ENCODE measurements around the gene AGAP1. TPM values are rescaled to one million over a fixed set of nuclear protein-coding genes. Genes with fewer than 3 reads are reported as not detected.
A peak's percentile ranks its signal among the peaks of the same experiment; 100 is the strongest.

Gene AGAP1
- polyA plus RNA-seq, 4 donors: 9.8 to 19.2 (median 15.5) TPM

DNA sequence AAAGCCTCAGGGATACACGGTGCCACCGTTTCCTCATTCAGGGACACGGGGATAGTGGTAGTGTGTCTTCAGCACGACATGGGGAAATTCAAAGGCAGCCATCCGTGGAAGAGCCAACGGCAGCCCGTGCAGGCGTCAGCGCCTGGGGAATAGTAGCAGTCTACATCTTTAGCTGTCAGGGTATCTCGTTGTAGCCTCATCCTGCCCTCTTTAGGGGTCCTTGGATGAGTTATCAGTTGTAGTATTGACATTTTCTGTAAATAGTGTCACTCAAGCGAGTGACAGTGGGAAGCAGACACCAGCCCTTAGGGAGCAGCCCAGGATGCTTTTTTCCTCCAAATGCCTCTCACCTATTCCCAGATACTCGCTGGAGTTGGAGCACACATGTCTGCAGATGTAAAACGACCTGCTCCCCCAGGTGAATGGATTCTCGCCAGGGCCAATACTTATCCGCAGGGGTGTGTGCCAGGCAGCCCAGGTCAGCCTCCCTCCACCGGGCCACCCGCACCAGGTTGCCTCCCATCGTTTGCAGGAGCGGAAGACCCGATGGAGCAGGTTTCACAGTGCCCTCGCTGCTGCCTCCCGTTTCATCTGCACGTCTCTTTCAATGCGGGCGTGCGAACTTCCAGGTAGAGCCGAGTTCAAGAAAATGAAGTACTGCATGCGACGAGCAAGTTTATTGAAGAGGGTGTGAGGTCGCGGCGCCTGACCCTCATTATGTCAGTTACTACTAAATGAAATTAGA, 41.0 kb downstream of the AGAP1 start:
- Histone ChIP-seq H3K27ac (ENCODE audit: low read depth in 1 of 3, low read length in 2 of 3) (peak overlapping the region in 1 of 3 donors; percentile 15), H3K36me3 (ENCODE audit: control insufficient read depth in 3 of 3, insufficient read depth in 2 of 3, low read depth in 1 of 3, low read length in 3 of 3) (peaks cover 0 to 7% (median 0%) of the 10 kb centered on the region in 3 donors), H3K4me3 (ENCODE audit: low read depth in 1 of 3, low read length in 3 of 3) (peak overlapping the region in 1 of 3 donors; percentile 34), H3K27me3 (ENCODE audit: control insufficient read depth in 3 of 3, insufficient read depth in 3 of 3, low read length in 3 of 3) (no peaks in the 10 kb centered on the region), H3K4me1 (ENCODE audit: control insufficient read depth in 3 of 3, insufficient read depth in 2 of 3, low read depth in 1 of 3, low read length in 2 of 3) (peaks cover 4 to 15% (median 15%) of the 10 kb centered on the region in 3 donors), H3K9me3 (ENCODE audit: control insufficient read depth in 2 of 2, insufficient read depth in 1 of 2, low read depth in 1 of 2, low read length in 1 of 2) (peaks cover 0 to 7% of the 10 kb centered on the region in 2 donors)
- peak in 1 of 2 donors; percentile 40 for DNase-seq
- no peak for FAIRE-seq
- 22 to 75% (median 40%) methylated on average over 32 of the region's 32 CpGs for WGBS, 3 donors

DNA sequence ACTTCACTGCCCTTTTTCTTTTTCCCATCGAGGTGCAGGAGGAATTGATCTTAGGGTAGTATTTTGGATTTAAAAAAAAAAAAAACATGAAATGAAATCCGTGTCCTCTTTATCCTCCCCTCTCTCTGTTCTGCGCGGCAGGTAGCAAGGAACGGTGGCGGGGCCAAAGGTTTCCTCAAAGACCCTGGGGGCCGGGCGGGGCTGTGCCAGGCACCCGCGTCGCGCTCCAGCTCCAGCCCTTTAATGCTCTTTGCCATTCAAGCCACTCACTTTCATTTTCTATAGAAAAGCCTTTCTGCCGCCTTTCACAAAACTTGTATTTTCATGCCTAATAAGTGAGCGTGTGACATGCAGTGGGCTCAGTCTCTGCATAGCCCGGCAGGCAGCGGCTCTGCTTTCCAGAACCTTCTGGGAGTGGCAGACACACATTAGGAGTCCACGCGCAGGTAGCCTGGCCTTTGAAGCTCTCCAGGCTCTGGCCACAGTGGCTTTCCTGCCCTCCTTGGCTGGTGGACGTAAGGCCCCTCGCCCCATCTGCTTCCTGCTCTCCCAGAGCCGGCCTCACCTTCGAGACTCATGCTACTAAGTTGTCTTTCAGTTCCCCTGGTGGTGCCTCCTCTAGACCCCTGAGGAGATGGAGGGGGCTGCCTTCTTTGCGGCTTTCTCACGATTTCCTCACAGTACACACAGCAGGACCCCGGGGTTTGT, 41.7 kb downstream of the AGAP1 start:
- peak overlapping the region in 1 of 3 donors; percentile 62 for H3K27ac ChIP-seq (ENCODE audit: low read depth in 1 of 3, low read length in 2 of 3)
- no peak for FAIRE-seq
- H3K27me3 ChIP-seq (ENCODE audit: control insufficient read depth in 3 of 3, insufficient read depth in 3 of 3, low read length in 3 of 3): no peaks in the 10 kb centered on the region
- H3K36me3 ChIP-seq (ENCODE audit: control insufficient read depth in 3 of 3, insufficient read depth in 2 of 3, low read depth in 1 of 3, low read length in 3 of 3): peaks cover 0 to 7% (median 0%) of the 10 kb centered on the region in 3 donors
- H3K9me3 ChIP-seq (ENCODE audit: control insufficient read depth in 2 of 2, insufficient read depth in 1 of 2, low read depth in 1 of 2, low read length in 1 of 2): peaks cover 0 to under 1% of the 10 kb centered on the region in 2 donors
- peaks cover 7 to 17% (median 17%) of the 10 kb centered on the region in 3 donors for H3K4me1 ChIP-seq (ENCODE audit: control insufficient read depth in 3 of 3, insufficient read depth in 2 of 3, low read depth in 1 of 3, low read length in 2 of 3)
- WGBS, 3 donors: 21 to 68% (median 41%) methylated on average over 22 to 25 of the region's 25 CpGs
- peak in 1 of 2 donors; percentile 43 for DNase-seq
- peak overlapping the region in 1 of 3 donors; percentile 34 for H3K4me3 ChIP-seq (ENCODE audit: low read depth in 1 of 3, low read length in 3 of 3)

DNA sequence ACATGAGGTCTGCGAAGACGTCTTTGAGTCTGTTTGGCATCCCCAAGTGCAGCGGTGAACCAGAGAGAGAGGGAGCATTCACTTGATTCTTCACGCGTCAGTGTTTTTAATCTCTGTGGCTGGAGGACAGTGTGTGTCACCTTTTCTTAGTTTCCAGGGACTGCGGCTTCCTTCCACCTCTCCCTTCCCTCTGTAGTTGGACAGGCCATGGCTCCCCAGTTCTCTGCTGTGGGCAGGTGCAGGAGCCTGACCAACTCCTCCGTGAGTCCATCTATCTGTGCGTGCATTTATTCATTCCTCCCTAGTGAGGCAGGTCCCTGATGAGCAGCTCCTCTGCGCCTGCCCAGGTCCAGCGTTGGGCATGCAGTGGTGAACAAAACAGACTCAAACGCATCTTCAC, 42.9 kb downstream of the AGAP1 start:
- Histone ChIP-seq H3K27me3 (ENCODE audit: control insufficient read depth in 3 of 3, insufficient read depth in 3 of 3, low read length in 3 of 3) (no peaks in the 10 kb centered on the region), H3K4me1 (ENCODE audit: control insufficient read depth in 3 of 3, insufficient read depth in 2 of 3, low read depth in 1 of 3, low read length in 2 of 3) (peaks cover 8 to 22% (median 18%) of the 10 kb centered on the region in 3 donors), H3K27ac (ENCODE audit: low read depth in 1 of 3, low read length in 2 of 3) (no peak overlapping the region), H3K9me3 (ENCODE audit: control insufficient read depth in 2 of 2, insufficient read depth in 1 of 2, low read depth in 1 of 2, low read length in 1 of 2) (no peaks in the 10 kb centered on the region), H3K4me3 (ENCODE audit: low read depth in 1 of 3, low read length in 3 of 3) (no peak overlapping the region), H3K36me3 (ENCODE audit: control insufficient read depth in 3 of 3, insufficient read depth in 2 of 3, low read depth in 1 of 3, low read length in 3 of 3) (peaks cover 0 to 7% (median 0%) of the 10 kb centered on the region in 3 donors)
- DNase-seq (no peak), FAIRE-seq (no peak)
- WGBS, 3 donors: 91 to 94% (median 93%) methylated on average over 11 of the region's 11 CpGs

DNA sequence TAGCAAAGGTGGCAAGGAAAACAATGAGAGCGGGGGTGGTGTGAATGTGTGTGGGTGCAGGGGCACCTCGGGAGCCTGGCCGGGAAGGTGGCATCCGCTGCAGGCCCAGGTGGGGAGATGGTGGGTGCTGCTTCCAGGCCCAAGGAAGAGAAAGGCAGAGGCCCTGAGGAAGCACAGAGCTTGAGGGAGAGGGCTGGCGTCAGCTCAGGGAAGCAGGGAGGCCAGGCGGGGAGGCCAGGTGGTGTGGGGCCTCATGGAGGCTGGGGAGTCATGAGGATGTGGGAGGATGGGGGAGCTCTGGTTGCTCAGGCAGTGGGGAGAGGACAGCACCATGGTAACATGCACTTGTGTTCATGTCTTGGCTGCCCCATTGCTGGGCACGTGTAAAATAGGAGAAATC, 43.3 kb downstream of the AGAP1 start:
- Histone ChIP-seq H3K36me3 (ENCODE audit: control insufficient read depth in 3 of 3, insufficient read depth in 2 of 3, low read depth in 1 of 3, low read length in 3 of 3) (peaks cover 0 to 7% (median 0%) of the 10 kb centered on the region in 3 donors), H3K27ac (ENCODE audit: low read depth in 1 of 3, low read length in 2 of 3) (peak overlapping the region in 1 of 3 donors; percentile 24), H3K4me3 (ENCODE audit: low read depth in 1 of 3, low read length in 3 of 3) (no peak overlapping the region), H3K9me3 (ENCODE audit: control insufficient read depth in 2 of 2, insufficient read depth in 1 of 2, low read depth in 1 of 2, low read length in 1 of 2) (no peaks in the 10 kb centered on the region), H3K27me3 (ENCODE audit: control insufficient read depth in 3 of 3, insufficient read depth in 3 of 3, low read length in 3 of 3) (no peaks in the 10 kb centered on the region), H3K4me1 (ENCODE audit: control insufficient read depth in 3 of 3, insufficient read depth in 2 of 3, low read depth in 1 of 3, low read length in 2 of 3) (peaks cover 8 to 26% (median 18%) of the 10 kb centered on the region in 3 donors)
- 86 to 89% (median 86%) methylated on average over 7 of the region's 7 CpGs for WGBS, 3 donors
- no peak for DNase-seq
- no peak for FAIRE-seq

DNA sequence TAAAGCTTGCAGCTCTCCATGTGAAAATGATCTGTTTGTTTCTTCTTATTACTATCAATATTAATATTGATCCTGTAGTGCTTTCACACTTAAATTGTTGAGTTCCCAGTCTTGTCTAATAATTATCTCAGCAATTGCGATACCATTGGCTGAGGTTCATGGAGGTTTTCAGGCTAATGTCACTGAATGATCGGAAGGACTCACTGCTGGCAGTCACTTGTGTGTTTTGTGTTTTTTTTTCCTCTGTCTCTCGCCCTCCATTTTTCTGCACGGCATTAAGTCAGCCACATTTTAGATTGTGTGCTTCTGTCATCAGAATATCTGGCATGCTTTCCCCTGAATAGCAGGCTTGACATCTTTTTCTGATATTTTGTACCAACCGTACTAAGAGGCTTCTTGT, 43.7 kb downstream of the AGAP1 start:
- FAIRE-seq: no peak
- no peak overlapping the region for H3K4me3 ChIP-seq (ENCODE audit: low read depth in 1 of 3, low read length in 3 of 3)
- no peak for DNase-seq
- whole genome bisulfite sequencing, 3 donors: 26 to 59% (median 42%) methylated on average over 5 of the region's 5 CpGs
- H3K9me3 ChIP-seq (ENCODE audit: control insufficient read depth in 2 of 2, insufficient read depth in 1 of 2, low read depth in 1 of 2, low read length in 1 of 2): no peaks in the 10 kb centered on the region
- no peaks in the 10 kb centered on the region for H3K27me3 ChIP-seq (ENCODE audit: control insufficient read depth in 3 of 3, insufficient read depth in 3 of 3, low read length in 3 of 3)
- H3K4me1 ChIP-seq (ENCODE audit: control insufficient read depth in 3 of 3, insufficient read depth in 2 of 3, low read depth in 1 of 3, low read length in 2 of 3): peaks cover 9 to 29% (median 18%) of the 10 kb centered on the region in 3 donors
- H3K27ac ChIP-seq (ENCODE audit: low read depth in 1 of 3, low read length in 2 of 3): no peak overlapping the region
- H3K36me3 ChIP-seq (ENCODE audit: control insufficient read depth in 3 of 3, insufficient read depth in 2 of 3, low read depth in 1 of 3, low read length in 3 of 3): peaks cover 0 to 7% (median 0%) of the 10 kb centered on the region in 3 donors

- Histone ChIP-seq H3K4me3 (ENCODE audit: low read depth in 1 of 3, low read length in 3 of 3) (no peak overlapping the region), H3K9me3 (ENCODE audit: control insufficient read depth in 2 of 2, insufficient read depth in 1 of 2, low read depth in 1 of 2, low read length in 1 of 2) (no peaks in the 10 kb centered on the region), H3K27ac (ENCODE audit: low read depth in 1 of 3, low read length in 2 of 3) (peak overlapping the region in 1 of 3 donors; percentile 8), H3K4me1 (ENCODE audit: control insufficient read depth in 3 of 3, insufficient read depth in 2 of 3, low read depth in 1 of 3, low read length in 2 of 3) (peaks cover 12 to 33% (median 18%) of the 10 kb centered on the region in 3 donors), H3K36me3 (ENCODE audit: control insufficient read depth in 3 of 3, insufficient read depth in 2 of 3, low read depth in 1 of 3, low read length in 3 of 3) (peaks cover 0 to 7% (median 0%) of the 10 kb centered on the region in 3 donors), H3K27me3 (ENCODE audit: control insufficient read depth in 3 of 3, insufficient read depth in 3 of 3, low read length in 3 of 3) (no peaks in the 10 kb centered on the region)
- WGBS, 3 donors: 39 to 63% (median 43%) methylated on average over 7 of the region's 7 CpGs
- no peak for DNase-seq
- no peak for FAIRE-seq
Observed at GRCh38 chr2:235538144-235538639, 44.3 kb downstream of the AGAP1 start.

DNA sequence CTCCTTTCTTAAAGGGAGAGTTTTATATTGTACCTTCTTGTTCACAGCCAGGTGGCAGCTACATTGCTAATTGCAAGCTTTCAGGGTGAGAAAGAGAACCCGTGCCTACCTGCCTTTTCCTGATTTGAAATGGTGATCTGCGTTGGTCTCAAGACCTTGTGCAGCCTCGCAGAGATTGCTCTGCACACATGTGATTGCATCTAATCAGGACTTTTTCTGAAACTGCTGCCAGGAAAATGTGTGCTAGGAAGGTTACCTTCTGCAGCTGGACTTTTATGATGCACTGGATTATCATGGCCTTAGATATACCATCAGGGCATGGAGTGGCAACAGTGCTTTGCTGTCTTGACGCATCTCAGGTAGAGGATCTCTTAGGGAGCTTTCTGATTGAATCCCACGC, 45.1 kb downstream of the AGAP1 start:
- H3K9me3 ChIP-seq (ENCODE audit: control insufficient read depth in 2 of 2, insufficient read depth in 1 of 2, low read depth in 1 of 2, low read length in 1 of 2): no peaks in the 10 kb centered on the region
- FAIRE-seq: no peak
- H3K4me1 ChIP-seq (ENCODE audit: control insufficient read depth in 3 of 3, insufficient read depth in 2 of 3, low read depth in 1 of 3, low read length in 2 of 3): peaks cover 13 to 36% (median 17%) of the 10 kb centered on the region in 3 donors
- 12 to 61% (median 32%) methylated on average over 5 of the region's 5 CpGs for WGBS, 3 donors
- peaks cover 0 to 9% (median 0%) of the 10 kb centered on the region in 3 donors for H3K36me3 ChIP-seq (ENCODE audit: control insufficient read depth in 3 of 3, insufficient read depth in 2 of 3, low read depth in 1 of 3, low read length in 3 of 3)
- H3K4me3 ChIP-seq (ENCODE audit: low read depth in 1 of 3, low read length in 3 of 3): no peak overlapping the region
- H3K27me3 ChIP-seq (ENCODE audit: control insufficient read depth in 3 of 3, insufficient read depth in 3 of 3, low read length in 3 of 3): no peaks in the 10 kb centered on the region
- peak; percentile 36 to 73 for DNase-seq
- H3K27ac ChIP-seq (ENCODE audit: low read depth in 1 of 3, low read length in 2 of 3): peak overlapping the region in 1 of 3 donors; percentile 65

DNA sequence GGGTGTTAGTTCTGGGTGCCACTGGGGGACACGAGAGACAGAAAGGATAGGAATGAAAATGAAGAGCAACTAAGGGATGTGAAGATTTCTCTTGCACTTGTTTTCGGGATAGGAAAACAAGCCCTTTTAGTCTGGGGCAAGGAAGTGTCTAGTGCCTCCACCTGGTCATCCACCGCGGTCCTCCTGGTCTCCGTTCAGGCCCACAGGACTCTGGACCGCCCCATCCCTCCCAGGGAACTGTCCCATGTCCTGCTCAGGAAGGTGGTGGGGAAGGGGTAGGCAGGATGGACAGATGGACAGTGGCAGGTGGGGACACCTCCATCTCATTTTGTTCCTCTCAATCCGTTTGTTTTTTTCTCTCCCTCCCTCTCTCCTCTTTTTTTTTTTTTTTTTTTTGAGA, 45.9 kb downstream of the AGAP1 start:
- Histone ChIP-seq H3K9me3 (ENCODE audit: control insufficient read depth in 2 of 2, insufficient read depth in 1 of 2, low read depth in 1 of 2, low read length in 1 of 2) (no peaks in the 10 kb centered on the region), H3K27me3 (ENCODE audit: control insufficient read depth in 3 of 3, insufficient read depth in 3 of 3, low read length in 3 of 3) (no peaks in the 10 kb centered on the region), H3K4me3 (ENCODE audit: low read depth in 1 of 3, low read length in 3 of 3) (no peak overlapping the region), H3K27ac (ENCODE audit: low read depth in 1 of 3, low read length in 2 of 3) (peak overlapping the region in 1 of 3 donors; percentile 24), H3K4me1 (ENCODE audit: control insufficient read depth in 3 of 3, insufficient read depth in 2 of 3, low read depth in 1 of 3, low read length in 2 of 3) (peaks cover 13 to 36% (median 15%) of the 10 kb centered on the region in 3 donors), H3K36me3 (ENCODE audit: control insufficient read depth in 3 of 3, insufficient read depth in 2 of 3, low read depth in 1 of 3, low read length in 3 of 3) (peaks cover 0 to 9% (median 0%) of the 10 kb centered on the region in 3 donors)
- FAIRE-seq (no peak), DNase-seq (no peak)
- 81 to 86% (median 85%) methylated on average over 7 of the region's 7 CpGs for WGBS, 3 donors
